K562 (cell line): Measurements from ENCODE around the gene HCFC1R1. TPM values are rescaled to one million over a fixed set of nuclear protein-coding genes. Genes with fewer than 3 reads are reported as not detected.

Source experiments
- CBFA2T2 ChIP-seq: fragments of 450-650 bp; conservative IDR thresholded peaks from 2 replicates; pipeline ENCODE4 v1.6.1; 2017; ENCODE audit warnings: mild to moderate bottlenecking
- CREB1 ChIP-seq, 2 experiments: sonication (generic) in 1 of 2; formaldehyde crosslinking in 1 of 2; IDR thresholded peaks; 2 replicates each; pipeline versions ENCODE4 v1.6.1 to v1.8.0; 2012 to 2022; ENCODE audit warnings: inconsistent platforms in 1 of 2, mild to moderate bottlenecking in 1 of 2, missing genetic modification reagents in 1 of 2, moderate library complexity in 1 of 2
- CREM ChIP-seq: IDR thresholded peaks from 2 replicates; pipeline ENCODE4 v1.6.1; 2014; ENCODE audit warnings: antibody characterized with exemption, low read depth
- L3MBTL2 ChIP-seq: fragments of 450-650 bp; IDR thresholded peaks from 2 replicates; pipeline ENCODE4 v1.6.1; 2016; ENCODE audit warnings: mild to moderate bottlenecking, moderate library complexity
- MTA1 ChIP-seq: fragments of 450-650 bp; IDR thresholded peaks from 2 replicates; pipeline ENCODE4 v1.6.1; 2017; ENCODE audit warnings: borderline replicate concordance
- MYNN ChIP-seq, 2 experiments: sonication (generic); formaldehyde crosslinking in 1 of 2; IDR thresholded peaks; 2 replicates each; pipeline versions ENCODE4 v1.5.0 to v1.6.1; 2016 to 2020; ENCODE audit warnings: antibody characterized with exemption in 1 of 2, missing genetic modification reagents in 1 of 2
- PHF8 ChIP-seq: fragments of 200-600 bp; sonication (generic); IDR thresholded peaks from 2 replicates; pipeline ENCODE4 v1.6.1; 2012; ENCODE audit warnings: mixed run types, mild to moderate bottlenecking, inconsistent platforms, low read length, moderate library complexity, borderline replicate concordance
- POLR2A ChIP-seq: fragments of 450-650 bp; conservative IDR thresholded peaks from 2 replicates; pipeline ENCODE4 v1.6.1; 2016
- POLR2B ChIP-seq: fragments of 450-650 bp; IDR thresholded peaks from 2 replicates; pipeline ENCODE4 v1.6.1; 2018; ENCODE audit warnings: low read depth; ENCODE audit not compliant: partially characterized antibody
- RFX1 ChIP-seq: fragments of 450-650 bp; IDR thresholded peaks from 2 replicates; pipeline ENCODE4 v1.6.1; 2016; ENCODE audit warnings: mild to moderate bottlenecking, moderate library complexity
- RNF2 ChIP-seq: sonication (generic); IDR thresholded peaks from 2 replicates; pipeline ENCODE4 v1.6.1; 2016
- SAP30 ChIP-seq: fragments of 200-600 bp; sonication (generic); IDR thresholded peaks from 2 replicates; pipeline ENCODE4 v1.6.1; 2012; ENCODE audit warnings: borderline replicate concordance, low read depth, mild to moderate bottlenecking, moderate library complexity, low read length, control low read depth, inconsistent platforms; ENCODE audit not compliant: insufficient read depth, poor library complexity, severe bottlenecking
- SIN3B ChIP-seq: fragments of 450-650 bp; IDR thresholded peaks from 2 replicates; pipeline ENCODE4 v1.6.1; 2017; ENCODE audit warnings: low read depth, mild to moderate bottlenecking, moderate library complexity
- TAF15 ChIP-seq: fragments of 200-400 bp; formaldehyde crosslinking; IDR thresholded peaks from 2 replicates; pipeline ENCODE4 v1.6.1; 2017; ENCODE audit warnings: mild to moderate bottlenecking, low read depth, low read length, moderate library complexity
- TBP ChIP-seq: optimal IDR thresholded peaks from 2 replicates; pipeline ENCODE3; 2011; ENCODE audit warnings: low read depth, low read length, improper control_type of control experiment
- TEAD1 ChIP-seq, 2 experiments: fragments of 450-650 bp in 1 of 2; sonication (generic) in 1 of 2; formaldehyde crosslinking; IDR thresholded peaks; 2 replicates each; pipeline versions ENCODE4 v1.4.0 to v1.8.0; 2020 to 2022; ENCODE audit warnings: mild to moderate bottlenecking in 2 of 2, missing genetic modification reagents in 1 of 2
- YY1 ChIP-seq, 3 experiments: IDR thresholded peaks; 2 replicates each; pipeline ENCODE4 v1.6.1; 2011; ENCODE audit warnings: low read length in 2 of 3, mild to moderate bottlenecking in 2 of 3, moderate library complexity in 2 of 3, borderline replicate concordance in 1 of 3, control low read depth in 1 of 3, low read depth in 1 of 3; ENCODE audit not compliant: insufficient read depth in 3 of 3, insufficient replicate concordance in 2 of 3, control insufficient read depth in 1 of 3, insufficient read length in 1 of 3; ENCODE audit errors: extremely low read depth in 1 of 3
- ZNF253 ChIP-seq: fragments of 250-450 bp; sonication (Bioruptor Pico); conservative IDR thresholded peaks from 2 replicates; pipeline ENCODE4 v1.6.1; 2021; ENCODE audit warnings: mild to moderate bottlenecking
- ZNF384 ChIP-seq: IDR thresholded peaks from 2 replicates; pipeline ENCODE4 v1.6.1; 2012; ENCODE audit warnings: low read depth, low read length, improper control_type of control experiment
- ZNF431 ChIP-seq: sonication (generic); formaldehyde crosslinking; IDR thresholded peaks from 2 replicates; pipeline ENCODE4 v1.8.0; 2022; ENCODE audit warnings: mild to moderate bottlenecking, missing genetic modification reagents
- ZNF583 ChIP-seq: fragments of 250-450 bp; sonication (Bioruptor Pico); IDR thresholded peaks from 2 replicates; pipeline ENCODE4 v1.4.0; 2020
- polyA plus RNA-seq, 8 experiments: library from polyadenylated mRNA; depleted of rRNA in 4 of 8; stranded (reverse) in 5 of 8; unstranded in 3 of 8; fragments of >200 nt; fragmentation: Nextera tagmentation in 2 of 8; fragmentation: Illumina TruSeq in 1 of 8; extraction: Ambion mirVana in 2 of 8; extraction: Trizol in 1 of 8; gene quantifications; 2 replicates each; pipeline versions ENCODE4 v1.2.1 to v1.2.3, GENCODE V29; 2011 to 2014; ENCODE audit warnings: inconsistent platforms in 1 of 8, missing spikeins in 1 of 8
- total RNA-seq, 7 experiments: library from RNA; depleted of rRNA in 6 of 7; stranded (reverse); fragments of >200 nt in 6 of 7; fragmentation: Illumina TruSeq in 2 of 7; extraction: Trizol in 2 of 7; gene quantifications; 2 replicates each; pipeline versions ENCODE4 v1.2.1 to v1.2.3, GENCODE V29; 2011 to 2021; ENCODE audit warnings: low replicate concordance in 1 of 7
- TF ChIP-seq, protein P1 (sequence below), 2 experiments: fragments of 450-650 bp in 1 of 2; sonication (generic) in 1 of 2; formaldehyde crosslinking in 1 of 2; IDR thresholded peaks in 1 of 2; conservative IDR thresholded peaks in 1 of 2; 2 replicates each; pipeline versions ENCODE4 v1.6.1 to v1.8.1; 2016 to 2023; ENCODE audit warnings: mild to moderate bottlenecking in 2 of 2, moderate library complexity in 2 of 2, inconsistent platforms in 1 of 2, missing genetic modification reagents in 1 of 2
- TF ChIP-seq, protein P2 (sequence below): fragments of 450-650 bp; IDR thresholded peaks from 2 replicates; pipeline ENCODE4 v1.6.1; 2014; ENCODE audit warnings: low read depth, mild to moderate bottlenecking, moderate library complexity, borderline replicate concordance
- TF ChIP-seq, protein P3 (sequence below): sonication (generic); formaldehyde crosslinking; IDR thresholded peaks from 2 replicates; pipeline ENCODE4 v1.9.0; 2022; ENCODE audit warnings: mild to moderate bottlenecking, missing genetic modification reagents

The HCFC1R1 gene
- total and polyA plus RNA-seq, 9 of the 15 experiments (the other 6 are each of a cell fraction or from before 2014, with no cell fraction given), result 2.2 to 29.0 (median 11.2) TPM

DNA sequence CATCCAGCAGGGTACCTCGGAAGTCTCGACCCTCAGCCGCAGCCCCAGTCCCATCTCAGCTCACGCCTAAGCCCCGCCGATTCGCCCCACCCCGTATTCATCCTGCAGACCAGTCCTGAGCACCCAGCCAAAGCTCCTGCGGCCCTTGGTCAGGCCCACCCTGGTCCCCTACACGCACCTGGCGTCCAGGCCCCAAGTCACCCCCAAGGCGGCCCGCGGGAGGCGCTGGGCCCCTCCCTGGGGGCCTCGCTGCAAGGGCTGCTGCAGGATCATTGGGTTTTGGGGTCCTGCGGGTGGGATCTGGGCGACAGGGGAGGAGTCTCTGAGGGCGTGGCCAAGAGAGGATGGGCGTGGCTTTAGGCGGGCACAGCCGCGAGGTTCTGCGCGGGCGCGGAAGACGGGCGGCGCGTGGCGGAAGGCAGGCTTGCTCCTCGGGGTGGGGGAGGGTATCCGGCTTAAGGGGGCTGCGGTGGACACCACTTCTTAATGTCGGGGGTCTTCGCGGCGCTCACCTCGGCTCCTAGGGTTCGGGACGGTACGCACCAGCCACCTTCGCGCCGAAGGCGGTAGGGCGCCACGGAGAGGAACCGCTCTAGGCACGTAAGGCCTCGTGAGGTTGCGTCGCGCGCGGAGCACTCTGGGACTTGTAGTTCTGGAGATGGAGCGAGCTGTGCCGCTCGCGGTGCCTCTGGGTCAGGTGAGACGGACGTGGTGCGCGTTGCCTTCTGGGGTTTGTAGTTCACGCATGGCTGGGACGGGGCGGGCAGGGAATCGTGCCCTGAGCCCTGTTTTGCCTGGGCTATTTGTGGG lies at the start of gene HCFC1R1, which contains the start of gene THOC6 (continued):
- TF ChIP-seq SAP30 (peak; percentile 54), ZNF431 (CRISPR knock-in tag) (0 out of 2 replicates have a peak, but pooled peaks have one; percentile 33), RNF2 (peak; percentile 76; the same call in 1 of the 2 replicates), POLR2B (peak; percentile 94), CREM (peak; percentile 97), TAF15 (peak; percentile 42; the same call in 1 of the 2 replicates), CREB1 (IDR thresholded peaks at IDR 0.05) (peak; percentile 90), CREB1 (CRISPR knock-in tag; IDR thresholded peaks at IDR 0.05) (peak; percentile 93), PHF8 (peak; percentile 92), YY1 (IDR thresholded peaks at IDR 0.05; ENCODE audit: borderline replicate concordance in 1 of 3, control insufficient read depth in 1 of 3, extremely low read depth in 1 of 3, insufficient read depth in 3 of 3, insufficient read length in 1 of 3, insufficient replicate concordance in 2 of 3, low read depth in 1 of 3, low read length in 2 of 3) (peak in 2 of 3 experiments; percentile 42 to 61), RFX1 (no peak), L3MBTL2 (peak; percentile 94), ZNF384 (peak; percentile 56; the same call in 1 of the 2 replicates), TBP (peak; percentile 67), SIN3B (peak; percentile 62; the same call in 1 of the 2 replicates), MTA1 (0 out of 2 replicates have a peak, but pooled peaks have one; percentile 23), MYNN (IDR thresholded peaks at IDR 0.05) (peak; percentile 73; the same call in 1 of the 2 replicates), MYNN (CRISPR knock-in tag; IDR thresholded peaks at IDR 0.05) (no peak), POLR2A (peak; percentile 95), TEAD1 (CRISPR knock-in tag; IDR thresholded peaks at IDR 0.05) (peak; percentile 56; a peak in 2 of 4 replicates), CBFA2T2 (peak; percentile 59), ZNF253 (0 out of 2 replicates have a peak, but pooled peaks have one; percentile 50), ZNF583 (CRISPR knock-in tag) (0 out of 2 replicates have a peak, but pooled peaks have one; percentile 59)
- TF ChIP-seq, protein P1, sequence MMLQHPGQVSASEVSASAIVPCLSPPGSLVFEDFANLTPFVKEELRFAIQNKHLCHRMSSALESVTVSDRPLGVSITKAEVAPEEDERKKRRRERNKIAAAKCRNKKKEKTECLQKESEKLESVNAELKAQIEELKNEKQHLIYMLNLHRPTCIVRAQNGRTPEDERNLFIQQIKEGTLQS (IDR thresholded peaks at IDR 0.05), result peak; percentile 46; the same call in 1 of the 2 replicates
- TF ChIP-seq, protein P1 (CRISPR knock-in tag; conservative IDR thresholded peaks at IDR 0.05), result no peak
- TF ChIP-seq, protein P2, sequence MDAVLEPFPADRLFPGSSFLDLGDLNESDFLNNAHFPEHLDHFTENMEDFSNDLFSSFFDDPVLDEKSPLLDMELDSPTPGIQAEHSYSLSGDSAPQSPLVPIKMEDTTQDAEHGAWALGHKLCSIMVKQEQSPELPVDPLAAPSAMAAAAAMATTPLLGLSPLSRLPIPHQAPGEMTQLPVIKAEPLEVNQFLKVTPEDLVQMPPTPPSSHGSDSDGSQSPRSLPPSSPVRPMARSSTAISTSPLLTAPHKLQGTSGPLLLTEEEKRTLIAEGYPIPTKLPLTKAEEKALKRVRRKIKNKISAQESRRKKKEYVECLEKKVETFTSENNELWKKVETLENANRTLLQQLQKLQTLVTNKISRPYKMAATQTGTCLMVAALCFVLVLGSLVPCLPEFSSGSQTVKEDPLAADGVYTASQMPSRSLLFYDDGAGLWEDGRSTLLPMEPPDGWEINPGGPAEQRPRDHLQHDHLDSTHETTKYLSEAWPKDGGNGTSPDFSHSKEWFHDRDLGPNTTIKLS, result peak; percentile 96
- TF ChIP-seq, protein P3, sequence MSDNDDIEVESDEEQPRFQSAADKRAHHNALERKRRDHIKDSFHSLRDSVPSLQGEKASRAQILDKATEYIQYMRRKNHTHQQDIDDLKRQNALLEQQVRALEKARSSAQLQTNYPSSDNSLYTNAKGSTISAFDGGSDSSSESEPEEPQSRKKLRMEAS (CRISPR knock-in tag), result peak; percentile 96
